Measurements from ENCODE around the gene ABI3BP. TPM values are rescaled to one million over a fixed set of nuclear protein-coding genes. Genes with fewer than 3 reads are reported as not detected.

Gene ABI3BP
- total RNA-seq, 1 experiment from 2014 or later, result 0.58 TPM

DNA sequence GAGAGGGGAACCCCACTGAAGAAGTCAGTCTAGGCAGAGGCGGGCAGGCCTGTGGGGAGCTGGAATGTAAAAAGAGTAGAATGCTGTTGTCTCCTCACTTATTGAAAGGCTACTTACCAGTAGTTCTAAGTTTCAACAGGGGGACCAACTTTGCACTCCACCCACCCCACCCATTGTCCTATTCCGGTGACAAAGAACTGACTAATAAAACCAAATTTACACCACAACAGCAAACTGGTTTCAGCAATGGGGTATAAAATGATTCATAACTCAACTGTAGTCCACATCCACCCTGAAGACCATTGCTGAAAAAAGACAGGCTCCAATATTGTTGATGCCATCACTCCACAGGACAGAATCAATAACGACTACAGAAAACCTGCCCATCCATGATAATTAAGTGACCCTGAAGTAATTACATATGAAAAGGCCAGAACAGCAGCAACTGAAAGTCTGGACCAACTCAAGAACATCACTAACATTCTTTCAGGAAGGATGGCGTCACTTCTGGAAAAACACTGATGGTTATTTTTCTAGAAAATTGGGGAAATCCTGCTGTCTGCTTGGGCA, 80.2 kb downstream of the ABI3BP start:
- no peak for DNase-seq (ENCODE audit: low read depth, low spot score)

DNA sequence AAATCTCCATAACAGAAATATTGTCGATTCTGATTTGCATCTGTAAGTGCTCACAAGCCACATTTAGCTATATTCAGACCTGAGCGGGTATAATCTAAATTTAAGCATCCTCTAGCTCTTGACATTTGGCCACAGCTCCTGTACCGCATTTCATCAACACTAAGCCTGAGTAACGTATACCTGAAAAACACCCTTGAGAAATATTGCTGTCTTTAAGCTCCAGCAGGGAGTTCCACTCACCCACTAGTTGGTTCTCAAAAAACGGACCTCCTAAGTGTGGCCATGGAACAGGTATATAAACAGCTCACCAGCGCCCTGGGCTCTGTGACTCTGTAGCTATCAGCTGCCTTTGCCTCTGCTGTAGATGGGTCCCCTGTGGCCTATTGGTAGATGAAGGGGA, 80.7 kb downstream of the ABI3BP start:
- in situ Hi-C loops (cut with HindIII; ENCODE audit: low pct_unique_long_range_greater_than_20kb, low sequenced_read_pairs), result no loop called here
- no peak for DNase-seq (ENCODE audit: low read depth, low spot score)

More for the DNA sequence above, 80.2 kb downstream of the ABI3BP start:
- in situ Hi-C loops (cut with HindIII; ENCODE audit: low pct_unique_long_range_greater_than_20kb, low sequenced_read_pairs), result no loop called here

DNA sequence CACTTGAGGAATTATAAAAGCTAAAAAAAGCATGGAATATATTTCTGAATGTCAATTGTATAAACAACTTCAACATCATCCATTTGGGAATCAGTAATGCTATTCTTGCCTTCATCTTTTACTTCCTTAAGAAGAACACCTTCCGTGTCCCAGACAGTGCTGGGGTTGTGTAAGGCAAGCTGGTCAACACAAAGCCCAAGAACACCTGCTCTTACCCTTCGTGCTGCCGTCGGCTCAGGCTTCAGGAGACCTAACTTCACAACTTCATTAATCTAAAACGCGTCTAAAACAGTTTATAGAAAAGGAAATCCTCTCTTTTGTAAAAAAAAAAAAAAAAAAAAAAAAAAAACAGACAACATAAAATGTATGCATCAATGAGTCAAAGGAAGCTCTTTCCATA, 81.3 kb downstream of the ABI3BP start:
- DNase-seq (ENCODE audit: low read depth, low spot score), result no peak
- in situ Hi-C loops (cut with HindIII; ENCODE audit: low pct_unique_long_range_greater_than_20kb, low sequenced_read_pairs), result no loop called here

DNA sequence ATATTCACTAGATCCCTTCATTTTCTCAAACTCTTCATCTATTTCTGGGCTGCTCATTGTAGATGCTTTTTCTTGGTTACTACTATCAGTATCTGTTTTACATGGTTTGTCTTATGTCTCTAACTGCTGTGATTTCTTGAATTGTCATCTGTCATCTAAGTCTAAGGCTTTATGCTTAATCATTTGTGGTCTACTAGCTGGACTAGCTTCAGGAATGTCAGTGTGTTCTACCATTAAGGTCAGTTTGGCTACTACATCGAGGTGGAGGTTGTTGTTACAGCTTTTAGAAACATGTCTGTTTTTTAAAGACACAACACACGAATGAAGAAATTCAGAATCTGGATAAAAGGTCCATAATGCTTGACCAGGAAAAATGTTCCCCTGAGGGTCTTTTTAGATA, 82.2 kb downstream of the ABI3BP start:
- no peak for DNase-seq (ENCODE audit: low read depth, low spot score)
- in situ Hi-C loops (cut with HindIII; ENCODE audit: low pct_unique_long_range_greater_than_20kb, low sequenced_read_pairs), result no loop called here

DNA sequence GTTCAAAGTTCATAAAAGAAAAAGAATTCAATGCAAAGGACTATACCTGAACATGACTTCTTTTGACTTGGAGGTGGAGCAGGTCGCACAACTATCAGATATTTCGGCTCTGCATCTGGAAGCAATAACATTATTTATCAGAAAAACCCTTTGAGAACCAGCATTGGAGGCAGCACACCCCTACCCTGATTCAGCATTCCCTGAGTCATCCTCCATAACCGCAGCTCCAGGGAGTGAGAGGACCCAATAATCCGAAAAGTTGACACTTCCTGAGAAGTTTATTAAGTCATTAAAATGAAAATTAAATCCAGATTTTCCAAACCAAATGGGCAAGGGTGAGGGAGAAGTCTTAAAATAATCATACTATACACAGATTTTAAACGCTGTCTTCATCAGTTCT, 90.6 kb downstream of the ABI3BP start:
- in situ Hi-C loops (cut with HindIII; ENCODE audit: low pct_unique_long_range_greater_than_20kb, low sequenced_read_pairs), result no loop called here
- no peak for DNase-seq (ENCODE audit: low read depth, low spot score)

DNA sequence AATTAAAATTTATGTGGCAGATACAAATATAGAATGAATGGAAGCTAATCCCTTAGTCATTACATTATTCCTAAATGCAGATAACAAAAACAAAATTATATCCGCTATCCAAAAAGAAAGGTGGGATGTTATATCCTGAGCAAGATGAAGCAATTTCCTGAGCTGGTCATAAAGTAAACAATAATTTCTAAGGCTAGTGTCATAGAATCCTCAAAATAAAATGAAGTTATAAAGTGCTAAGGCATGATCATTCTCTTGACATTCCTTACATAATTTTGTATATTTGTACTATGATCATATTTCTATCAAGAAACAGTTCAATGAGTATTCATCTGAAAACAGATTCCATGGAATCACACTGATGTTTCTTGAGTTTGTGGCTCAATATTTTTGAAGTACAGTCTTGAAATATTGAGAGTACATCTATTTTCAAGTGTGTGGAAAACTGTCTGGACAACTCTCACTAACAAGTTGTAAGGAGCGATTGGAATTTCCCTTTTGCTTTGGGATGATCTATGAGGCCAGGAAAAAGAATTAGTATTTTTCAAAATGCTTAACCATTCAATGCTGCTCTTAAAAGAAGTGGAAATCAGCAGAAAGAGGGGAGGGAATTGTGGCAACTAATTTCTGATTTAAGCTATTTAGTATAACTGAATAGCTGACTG, 92.4 kb downstream of the ABI3BP start:
- DNase-seq (ENCODE audit: low read depth, low spot score), result no peak
- in situ Hi-C loops (cut with HindIII; ENCODE audit: low pct_unique_long_range_greater_than_20kb, low sequenced_read_pairs), result no loop called here

DNA sequence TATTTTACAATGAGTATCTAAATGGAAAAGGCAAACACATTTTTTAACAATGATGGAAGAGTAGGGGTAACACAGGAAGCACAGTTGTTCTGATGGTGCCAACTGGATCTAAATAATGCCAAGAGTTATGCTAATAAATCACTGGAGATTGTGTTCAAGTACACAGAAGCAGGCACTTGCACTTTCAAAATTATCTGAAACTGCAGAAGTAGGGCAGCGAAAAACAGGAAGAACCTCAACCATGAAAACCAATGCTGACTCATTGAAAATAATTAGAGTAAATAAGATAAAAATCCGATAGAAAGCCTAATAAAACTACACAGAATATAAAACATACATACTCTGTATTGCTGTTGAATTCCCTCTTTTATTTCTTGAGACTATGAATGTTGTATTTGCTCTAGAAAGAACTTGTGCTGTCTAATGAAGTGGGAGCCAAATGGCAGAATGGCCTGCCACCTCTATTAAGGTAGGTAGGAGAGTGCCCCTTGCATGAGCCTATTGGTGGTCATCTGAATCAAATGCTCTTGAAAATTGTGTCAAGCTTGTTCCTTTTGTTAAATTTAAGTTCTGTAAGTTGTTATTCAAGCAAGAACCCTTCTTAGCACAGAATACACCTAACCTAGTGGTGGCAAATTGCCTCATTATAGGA, 93.7 kb downstream of the ABI3BP start:
- in situ Hi-C loops (cut with HindIII; ENCODE audit: low pct_unique_long_range_greater_than_20kb, low sequenced_read_pairs), result no loop called here
- DNase-seq (ENCODE audit: low read depth, low spot score), result no peak

DNA sequence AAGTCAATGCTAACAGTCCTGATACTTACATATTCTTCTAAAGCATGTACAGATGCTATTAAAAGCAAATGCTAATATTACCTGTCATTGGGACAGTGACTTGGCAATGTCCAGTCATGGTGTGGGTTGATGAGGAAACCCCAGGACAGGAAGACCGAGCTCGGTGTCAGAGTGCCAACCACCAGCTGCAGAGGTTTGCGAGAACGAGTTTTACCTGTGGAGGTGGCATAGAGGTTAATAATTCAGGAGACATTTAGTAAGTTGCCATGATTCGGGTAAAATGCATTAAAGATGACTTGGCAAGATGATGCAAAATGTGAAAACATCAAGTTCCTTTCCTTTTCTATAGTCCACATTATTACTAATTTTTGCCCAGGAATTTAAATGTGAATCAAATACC, 94.5 kb downstream of the ABI3BP start:
- DNase-seq (ENCODE audit: low read depth, low spot score), result no peak
- in situ Hi-C loops (cut with HindIII; ENCODE audit: low pct_unique_long_range_greater_than_20kb, low sequenced_read_pairs), result no loop called here

DNA sequence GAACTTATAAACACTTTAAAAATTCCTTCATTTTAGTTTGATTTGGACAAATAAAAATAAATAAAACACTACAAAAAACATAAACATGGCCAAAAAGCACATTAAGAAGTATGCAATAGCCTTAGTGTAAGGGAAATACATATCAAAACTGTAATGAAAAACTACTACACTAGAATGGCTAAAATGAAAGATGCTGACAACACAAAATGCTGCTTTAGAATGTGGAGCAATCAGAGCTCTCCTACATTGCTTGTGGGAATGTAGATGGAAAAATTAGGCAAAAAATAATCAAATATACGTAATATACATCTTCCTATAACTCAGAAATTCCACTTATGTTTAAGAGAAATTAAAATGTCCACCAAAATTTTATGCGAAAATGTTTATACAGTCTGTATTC, 96.2 kb downstream of the ABI3BP start:
- in situ Hi-C loops (cut with HindIII; ENCODE audit: low pct_unique_long_range_greater_than_20kb, low sequenced_read_pairs), result no loop called here

DNA sequence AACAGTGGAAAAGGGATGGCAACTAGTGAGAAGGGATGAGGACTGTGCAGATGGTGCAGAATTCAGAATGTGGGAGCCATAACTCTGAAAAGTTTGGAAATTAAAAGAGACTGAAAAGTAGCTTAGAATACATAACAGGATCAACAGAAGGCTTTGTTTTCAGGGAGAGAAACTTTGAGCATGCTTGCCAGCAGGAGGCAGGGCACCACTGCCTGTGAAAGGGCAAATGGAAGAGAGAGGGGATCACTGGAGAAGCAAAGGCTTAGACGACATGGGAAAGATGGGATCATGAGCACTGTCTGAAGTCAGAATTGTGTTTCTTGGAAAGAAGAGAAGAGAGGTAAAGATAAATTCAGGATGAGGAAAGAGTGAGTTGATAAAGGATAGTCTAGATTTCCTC, 99.6 kb downstream of the ABI3BP start:
- in situ Hi-C loops (cut with HindIII; ENCODE audit: low pct_unique_long_range_greater_than_20kb, low sequenced_read_pairs), result no loop called here
- DNase-seq (ENCODE audit: low read depth, low spot score), result peak; percentile 65

More for the DNA sequence above, 96.2 kb downstream of the ABI3BP start:
- DNase-seq (ENCODE audit: low read depth, low spot score), result no peak

DNA sequence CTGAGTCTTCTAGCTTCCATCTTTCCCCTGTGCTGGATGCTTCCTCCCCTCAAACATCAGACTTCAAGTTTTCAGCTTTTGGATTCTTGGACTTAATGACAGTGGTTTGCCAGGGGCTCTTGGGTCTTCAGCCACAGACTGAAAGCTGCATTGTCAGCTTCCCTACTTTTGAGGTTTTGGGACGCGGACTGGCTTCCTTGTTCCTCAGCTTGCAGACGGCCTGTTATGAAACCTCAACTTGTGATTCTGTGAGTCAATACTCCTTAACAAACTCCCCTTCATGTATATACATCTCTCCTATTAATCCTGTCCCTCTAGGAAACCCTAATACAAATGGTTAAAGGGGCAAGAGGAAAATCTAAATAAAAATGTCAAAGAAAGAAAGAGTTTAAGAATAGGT, 100.1 kb downstream of the ABI3BP start:
- in situ Hi-C loops (cut with HindIII; ENCODE audit: low pct_unique_long_range_greater_than_20kb, low sequenced_read_pairs), result no loop called here
- peak; percentile 22 for DNase-seq (ENCODE audit: low read depth, low spot score)

DNA sequence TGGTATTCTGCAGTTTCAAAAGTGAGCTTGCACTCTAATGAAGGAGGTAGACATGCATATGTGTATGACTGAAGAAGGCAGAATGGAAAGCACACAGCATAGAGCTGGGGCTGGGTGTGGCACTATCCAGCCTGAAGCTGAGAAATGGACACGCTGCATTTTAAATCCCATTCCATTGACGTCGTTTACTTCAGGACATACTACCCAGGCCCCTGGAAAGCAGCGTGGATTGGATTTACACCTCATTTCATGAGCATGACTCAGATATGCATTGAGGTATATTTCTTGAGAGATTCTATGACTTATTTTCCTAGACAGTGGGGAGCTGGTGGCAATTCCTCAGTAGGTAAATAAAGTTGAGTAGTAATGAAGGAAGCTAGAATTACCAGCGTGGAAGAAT, 101.4 kb downstream of the ABI3BP start:
- DNase-seq (ENCODE audit: low read depth, low spot score), result no peak
- in situ Hi-C loops (cut with HindIII; ENCODE audit: low pct_unique_long_range_greater_than_20kb, low sequenced_read_pairs), result no loop called here

DNA sequence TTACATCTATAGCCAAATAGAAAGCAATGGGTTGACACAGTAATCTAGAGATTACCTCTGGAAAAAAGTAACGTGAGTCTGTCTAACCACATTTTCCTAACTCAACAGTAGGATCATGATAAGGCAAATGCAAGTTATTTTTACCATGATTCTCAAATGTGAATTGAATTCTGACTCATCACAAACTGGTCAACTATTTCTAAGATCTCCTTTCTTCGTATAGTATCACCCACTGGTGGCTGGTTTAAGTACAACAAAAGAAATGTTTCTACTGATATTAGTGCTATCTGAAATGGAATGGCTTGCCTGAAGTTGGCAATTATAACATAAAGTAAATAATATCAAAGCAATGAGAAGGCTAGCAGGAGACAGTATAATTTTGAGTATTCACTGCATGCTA, 102.2 kb downstream of the ABI3BP start:
- DNase-seq (ENCODE audit: low read depth, low spot score), result peak; percentile 30
- in situ Hi-C loops (cut with HindIII; ENCODE audit: low pct_unique_long_range_greater_than_20kb, low sequenced_read_pairs), result no loop called here

DNA sequence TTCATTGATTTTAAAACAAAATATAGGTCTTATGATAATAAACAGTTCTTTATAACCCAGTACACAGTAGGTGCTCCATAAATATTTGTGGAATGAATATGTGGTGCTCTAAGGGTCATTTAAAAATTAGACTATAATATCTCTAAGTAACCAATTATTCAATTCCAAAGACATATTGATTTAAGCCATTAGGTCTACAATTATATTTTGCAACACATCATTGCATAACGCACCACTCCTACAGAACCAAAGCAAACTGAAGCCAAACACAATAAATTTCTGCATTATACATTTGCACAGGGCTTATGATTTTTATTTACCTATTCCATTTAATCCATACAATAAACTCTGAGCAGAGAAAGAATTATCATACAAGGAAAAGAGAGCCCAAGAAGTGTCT, 104.3 kb downstream of the ABI3BP start:
- DNase-seq (ENCODE audit: low read depth, low spot score), result no peak
- in situ Hi-C loops (cut with HindIII; ENCODE audit: low pct_unique_long_range_greater_than_20kb, low sequenced_read_pairs), result no loop called here

DNA sequence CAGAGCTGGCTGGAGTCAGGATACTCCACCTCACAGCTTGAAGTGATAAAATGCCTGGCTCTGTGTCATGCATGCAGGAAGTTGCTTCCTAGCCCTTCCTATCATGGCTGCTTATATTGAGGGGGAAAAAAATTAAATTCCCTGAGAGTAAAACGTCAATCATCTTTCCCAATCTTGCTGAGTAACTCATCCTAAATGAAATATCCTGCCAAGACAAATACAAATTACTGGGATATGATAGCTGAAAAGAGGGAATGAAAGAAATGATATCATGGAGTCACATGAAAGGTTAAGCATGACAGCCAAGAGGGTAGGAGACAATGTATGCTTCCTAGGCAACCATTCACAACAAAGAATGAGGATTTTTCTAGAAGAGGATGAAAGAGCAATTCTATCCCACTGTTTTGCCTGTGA, 110.6 kb downstream of the ABI3BP start:
- in situ Hi-C loops (cut with HindIII; ENCODE audit: low pct_unique_long_range_greater_than_20kb, low sequenced_read_pairs), result no loop called here
- DNase-seq (ENCODE audit: low read depth, low spot score), result no peak

DNA sequence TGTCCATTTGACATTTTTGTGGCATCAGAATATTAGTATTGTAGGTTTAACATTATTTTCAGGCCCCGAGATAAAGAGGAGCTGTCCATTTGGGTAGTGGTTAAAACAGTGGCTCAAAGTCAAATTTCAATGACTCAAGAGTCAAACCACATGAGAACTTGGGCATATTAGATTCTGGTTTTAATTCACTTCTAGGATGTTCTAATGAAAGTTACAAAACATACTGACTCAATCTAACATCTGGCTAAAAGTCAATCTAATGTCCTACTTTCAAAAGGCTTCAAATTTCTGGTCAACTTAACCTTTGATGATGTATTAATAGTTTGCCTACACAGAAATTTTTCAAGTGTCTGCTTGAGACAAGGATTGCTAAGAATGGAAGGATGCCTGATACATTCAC, 112.4 kb downstream of the ABI3BP start:
- DNase-seq (ENCODE audit: low read depth, low spot score), result no peak
- in situ Hi-C loops (cut with HindIII; ENCODE audit: low pct_unique_long_range_greater_than_20kb, low sequenced_read_pairs), result no loop called here

DNA sequence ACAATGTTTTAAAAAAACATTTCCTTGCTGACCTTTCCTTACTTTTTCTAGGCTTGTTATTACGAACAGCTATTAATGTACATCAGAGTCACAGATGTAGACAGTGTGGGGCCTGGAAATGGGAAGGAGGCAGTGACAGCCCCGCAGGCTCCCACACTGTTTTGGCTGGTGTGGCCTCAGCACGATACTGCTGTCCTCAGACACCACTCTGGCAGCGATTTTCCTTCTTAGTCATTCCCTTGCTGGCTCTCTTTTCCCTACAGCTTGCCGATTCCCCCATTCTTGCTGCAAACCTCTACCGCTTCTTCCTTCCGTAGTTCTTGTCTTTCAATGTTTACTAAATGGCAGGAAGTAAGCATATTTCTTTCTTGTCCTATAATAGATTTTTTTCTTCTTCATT, 113.1 kb downstream of the ABI3BP start:
- in situ Hi-C loops (cut with HindIII; ENCODE audit: low pct_unique_long_range_greater_than_20kb, low sequenced_read_pairs), result no loop called here
- no peak for DNase-seq (ENCODE audit: low read depth, low spot score)

DNA sequence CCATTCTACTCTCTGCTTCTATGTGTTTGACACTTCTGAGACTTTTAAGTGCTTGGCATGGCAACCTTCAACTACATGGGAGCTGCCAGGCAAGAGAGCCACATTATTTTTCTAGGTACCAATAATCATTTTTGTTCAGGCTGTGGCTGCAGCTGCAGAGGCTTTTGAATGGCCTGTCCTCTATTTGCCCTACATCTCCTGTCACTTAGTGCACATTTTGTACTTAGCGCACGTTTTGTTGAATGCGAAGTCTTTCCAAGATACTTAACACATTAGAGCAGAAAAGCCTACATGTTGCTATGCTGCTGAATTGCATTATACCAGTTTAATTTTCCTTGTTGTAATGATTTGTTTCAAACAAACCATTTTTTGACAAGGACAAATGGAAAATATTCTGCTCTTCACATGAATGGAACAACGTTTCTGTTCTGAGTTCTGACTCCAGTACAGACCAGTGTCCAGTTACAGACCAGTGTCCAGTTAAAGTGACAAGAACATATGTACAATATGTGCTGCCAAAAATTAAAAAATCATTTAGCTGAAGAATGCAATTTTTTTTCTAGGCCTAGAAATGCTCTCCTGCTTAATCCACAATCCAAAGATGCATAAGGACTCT, 113.9 kb downstream of the ABI3BP start:
- in situ Hi-C loops (cut with HindIII; ENCODE audit: low pct_unique_long_range_greater_than_20kb, low sequenced_read_pairs), result no loop called here

DNA sequence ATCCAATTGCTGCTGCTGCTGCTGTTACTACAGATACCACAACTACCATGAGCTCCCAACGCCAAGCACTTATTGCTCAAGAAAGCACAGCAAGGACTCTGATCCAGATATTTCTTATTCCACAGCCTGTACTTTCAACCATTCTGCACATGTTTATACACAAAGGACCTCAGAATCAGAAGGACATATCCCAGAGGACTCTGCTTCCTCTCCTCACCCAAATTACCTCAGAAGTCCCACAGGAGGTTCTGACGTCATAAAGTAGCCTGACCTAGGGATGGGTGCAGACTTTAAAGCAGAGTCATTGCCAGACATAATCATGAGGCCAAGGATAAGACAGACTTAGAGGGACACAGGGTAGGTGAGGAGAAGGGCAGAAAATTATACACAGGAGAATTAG, 115.9 kb downstream of the ABI3BP start:
- in situ Hi-C loops (cut with HindIII; ENCODE audit: low pct_unique_long_range_greater_than_20kb, low sequenced_read_pairs), result no loop called here
- no peak for DNase-seq (ENCODE audit: low read depth, low spot score)

More for the DNA sequence above, 113.9 kb downstream of the ABI3BP start:
- DNase-seq (ENCODE audit: low read depth, low spot score), result no peak

Data from SK-MEL-5 (cell line).